Neuronal stem cell (in vitro differentiated cells): ENCODE results near the gene CXADR.
A peak's percentile ranks its signal among the peaks of the same experiment; 100 is the strongest.

Experiments used
- DNase-seq: peaks from one replicate; pipeline ENCODE4 v3.0.0-alpha.2; 2013; ENCODE audit warnings: low spot score
- H2AFZ ChIP-seq: one replicate; pipeline ENCODE4 v1.6.1; 2013; ENCODE audit warnings: mild to moderate bottlenecking, low read length, inconsistent platforms
- H2AK5ac ChIP-seq: 2 replicates; pipeline ENCODE4 v1.6.1; 2013; ENCODE audit warnings: low read depth, mild to moderate bottlenecking, inconsistent platforms, low read length, moderate library complexity, mixed read lengths
- H2BK120ac ChIP-seq: 2 replicates; pipeline ENCODE4 v1.6.1; 2013; ENCODE audit warnings: low read depth, mild to moderate bottlenecking, inconsistent platforms, low read length, moderate library complexity, mixed read lengths
- H2BK12ac ChIP-seq: one replicate; pipeline ENCODE4 v1.6.1; 2013; ENCODE audit warnings: low read length, inconsistent platforms
- H2BK15ac ChIP-seq: 2 replicates; pipeline ENCODE4 v1.6.1; 2013; ENCODE audit warnings: mild to moderate bottlenecking, low read length, inconsistent platforms, mixed read lengths
- H2BK5ac ChIP-seq: one replicate; pipeline ENCODE4 v1.6.1; 2013; ENCODE audit warnings: inconsistent platforms, mild to moderate bottlenecking, low read length, moderate library complexity
- H3K14ac ChIP-seq: one replicate; pipeline ENCODE4 v1.6.1; 2013; ENCODE audit warnings: low read length, inconsistent platforms
- H3K18ac ChIP-seq: 2 replicates; pipeline ENCODE4 v1.6.1; 2013; ENCODE audit warnings: low read length, inconsistent platforms
- H3K23ac ChIP-seq: 2 replicates; pipeline ENCODE4 v1.6.1; 2013; ENCODE audit warnings: low read depth, mild to moderate bottlenecking, mixed read lengths, low read length, inconsistent platforms; ENCODE audit not compliant: poor library complexity
- H3K27ac ChIP-seq: replicated peaks from 3 replicates; pipeline ENCODE4 v1.5.1; 2013; ENCODE audit warnings: low read length, inconsistent platforms
- H3K27me3 ChIP-seq, 3 experiments: 2 replicates each; pipeline ENCODE4 v1.6.1; 2013; ENCODE audit warnings: low read length in 3 of 3, mild to moderate bottlenecking in 2 of 3, inconsistent platforms in 1 of 3, low read depth in 1 of 3, mixed read lengths in 1 of 3, moderate library complexity in 1 of 3; ENCODE audit not compliant: control insufficient read depth in 3 of 3, insufficient read depth in 3 of 3
- H3K36me3 ChIP-seq, 2 donors: replicated peaks in 1 of 2; 2 replicates each; pipeline ENCODE4 v1.6.1; 2013; ENCODE audit warnings: low read length in 2 of 2; ENCODE audit not compliant: control insufficient read depth in 2 of 2, insufficient read depth in 2 of 2
- H3K4ac ChIP-seq: 2 replicates; pipeline ENCODE4 v1.6.1; 2013; ENCODE audit warnings: inconsistent platforms, mild to moderate bottlenecking, low read length, moderate library complexity
- H3K4me1 ChIP-seq, 2 donors: 1 replicate in 1 of 2; 2 replicates in 1 of 2; pipeline ENCODE4 v1.6.1; 2013; ENCODE audit warnings: low read length in 2 of 2, low read depth in 1 of 2; ENCODE audit not compliant: control insufficient read depth in 2 of 2, insufficient read depth in 1 of 2
- H3K4me2 ChIP-seq: one replicate; pipeline ENCODE4 v1.6.1; 2013; ENCODE audit warnings: mild to moderate bottlenecking, low read length, inconsistent platforms; ENCODE audit not compliant: insufficient read depth, poor library complexity, severe bottlenecking
- H3K4me3 ChIP-seq, 2 donors: 2 replicates each; pipeline ENCODE4 v1.5.1; 2013; ENCODE audit warnings: low read length in 2 of 2, mild to moderate bottlenecking in 2 of 2, inconsistent platforms in 1 of 2, moderate library complexity in 1 of 2
- H3K79me1 ChIP-seq: one replicate; pipeline ENCODE4 v1.6.1; 2013; ENCODE audit warnings: low read depth, mild to moderate bottlenecking, inconsistent platforms, low read length, moderate library complexity
- H3K9ac ChIP-seq: one replicate; pipeline ENCODE4 v1.6.1; 2013; ENCODE audit warnings: mild to moderate bottlenecking, low read depth, low read length, inconsistent platforms; ENCODE audit not compliant: poor library complexity
- H3K9me3 ChIP-seq, 2 donors: replicated peaks in 1 of 2; 2 replicates each; pipeline versions ENCODE3 to v1.6.1; 2013; ENCODE audit warnings: low read length in 2 of 2, mild to moderate bottlenecking in 2 of 2, inconsistent platforms in 1 of 2, low read depth in 1 of 2, mixed read lengths in 1 of 2, moderate library complexity in 1 of 2; ENCODE audit not compliant: control insufficient read depth in 2 of 2, insufficient read depth in 1 of 2
- H4K8ac ChIP-seq: one replicate; pipeline ENCODE4 v1.6.1; 2013; ENCODE audit warnings: low read depth, mild to moderate bottlenecking, inconsistent platforms, low read length, moderate library complexity
- H4K91ac ChIP-seq: one replicate; pipeline ENCODE4 v1.6.1; 2013; ENCODE audit warnings: low read length, low read depth, mild to moderate bottlenecking, inconsistent platforms; ENCODE audit not compliant: poor library complexity
- WGBS, 2 donors: extraction: QIAGEN DNeasy Blood & Tissue Kit; methylation state at CpG; one replicate each; pipeline ENCODE4 v1.1.7; 2013; ENCODE audit warnings: missing lambda C conversion rate in 2 of 2, mixed read lengths in 1 of 2; ENCODE audit not compliant: insufficient read length in 2 of 2, insufficient replicate concordance in 1 of 2; ENCODE audit errors: extremely low coverage in 2 of 2; 5-methylcytosine and 5-hydroxymethylcytosine counted together

CXADR gene

GRCh38 chr21:17532292-17532691 lies 19.4 kb downstream of the CXADR start:
- H3K23ac ChIP-seq: no peak overlapping the region
- no peak overlapping the region for H2BK120ac ChIP-seq
- no peak overlapping the region for H2BK15ac ChIP-seq
- no peak overlapping the region for H3K14ac ChIP-seq
- H4K91ac ChIP-seq: no peak overlapping the region
- H3K4ac ChIP-seq: no peak overlapping the region
- H2AFZ ChIP-seq: no peak overlapping the region
- no peak overlapping the region for H3K4me2 ChIP-seq
- no peak overlapping the region for H4K8ac ChIP-seq
- no peak overlapping the region for H2BK12ac ChIP-seq
- peaks cover 1 to 26% of the 10 kb centered on the region in 2 donors for H3K36me3 ChIP-seq
- H3K27me3 ChIP-seq: no peaks in the 10 kb centered on the region
- DNase-seq: no peak
- no peak overlapping the region for H3K9ac ChIP-seq
- no peak overlapping the region for H3K27ac ChIP-seq
- no CpG with 5 or more reads among the region's 3 CpGs for WGBS, 2 donors
- peaks cover 4% of the 10 kb centered on the region for H3K79me1 ChIP-seq
- H3K9me3 ChIP-seq: peaks cover 0 to 30% of the 10 kb centered on the region in 2 donors
- no peak overlapping the region for H3K4me3 ChIP-seq
- no peak overlapping the region for H3K18ac ChIP-seq
- no peaks in the 10 kb centered on the region for H3K4me1 ChIP-seq
- H2BK5ac ChIP-seq: no peak overlapping the region
- no peak overlapping the region for H2AK5ac ChIP-seq

DNA sequence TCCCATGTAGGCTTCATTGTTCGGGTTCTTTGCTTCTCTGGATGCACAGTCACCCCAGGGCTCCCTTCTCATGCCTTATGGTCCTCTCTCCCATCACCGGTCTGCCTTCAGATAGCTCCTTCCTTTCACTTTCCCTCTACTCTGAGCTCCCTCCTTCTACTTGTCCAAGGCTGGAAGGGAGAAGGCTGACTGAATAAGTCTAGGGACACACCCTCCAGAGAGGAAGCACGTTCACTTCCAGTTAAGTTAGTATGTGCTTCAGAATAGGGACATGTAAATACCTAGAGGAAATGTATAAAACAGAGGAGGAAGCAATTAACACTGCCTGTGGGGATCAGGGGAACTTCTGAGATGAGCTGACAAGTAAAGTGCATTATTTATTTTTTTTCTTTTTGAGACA lies 23.5 kb downstream of the CXADR start:
- no peak overlapping the region for H3K9ac ChIP-seq
- no peak overlapping the region for H3K4me2 ChIP-seq
- no peak overlapping the region for H3K23ac ChIP-seq
- no peak overlapping the region for H3K14ac ChIP-seq
- H3K79me1 ChIP-seq: peaks cover 8% of the 10 kb centered on the region
- no peak overlapping the region for H2AFZ ChIP-seq
- no peak overlapping the region for H4K91ac ChIP-seq
- H2BK12ac ChIP-seq: no peak overlapping the region
- H4K8ac ChIP-seq: no peak overlapping the region
- no peak overlapping the region for H3K4ac ChIP-seq
- no peak overlapping the region for H2BK120ac ChIP-seq
- peaks cover 10 to 30% of the 10 kb centered on the region in 2 donors for H3K36me3 ChIP-seq
- H3K4me3 ChIP-seq: no peak overlapping the region
- H3K9me3 ChIP-seq: peaks cover 9 to 42% of the 10 kb centered on the region in 2 donors
- H3K18ac ChIP-seq: peak overlapping the region; percentile 13
- no peak overlapping the region for H2AK5ac ChIP-seq
- H2BK15ac ChIP-seq: no peak overlapping the region
- H3K4me1 ChIP-seq: no peaks in the 10 kb centered on the region
- no CpG with 5 or more reads among the region's 3 CpGs for WGBS, 2 donors
- DNase-seq: no peak
- no peaks in the 10 kb centered on the region for H3K27me3 ChIP-seq
- H3K27ac ChIP-seq: no peak overlapping the region
- no peak overlapping the region for H2BK5ac ChIP-seq

DNA sequence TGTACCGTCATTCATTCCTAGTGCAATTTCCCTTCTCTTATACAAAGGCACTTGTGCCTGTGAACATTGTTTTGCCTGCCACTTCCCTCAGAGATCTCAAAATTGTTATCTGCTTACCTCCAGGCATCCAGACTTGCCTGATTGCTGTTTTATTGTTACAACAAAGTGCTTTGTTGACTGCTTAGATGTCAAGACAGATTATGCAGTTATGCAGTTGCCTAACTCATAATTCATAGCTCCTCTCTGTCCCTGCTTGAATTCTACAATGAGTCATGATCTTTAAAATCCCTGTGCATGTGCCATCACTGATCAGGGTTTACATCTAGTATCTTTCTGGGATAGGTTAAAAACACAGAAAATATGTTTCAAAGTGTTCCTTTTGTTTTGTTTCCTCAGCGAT lies 24.5 kb downstream of the CXADR start:
- H3K36me3 ChIP-seq: peaks cover 10 to 30% of the 10 kb centered on the region in 2 donors

GRCh38 chr21:17538576-17538975 lies 25.7 kb downstream of the CXADR start:
- no peak overlapping the region for H3K4me2 ChIP-seq
- no peak overlapping the region for H3K4me3 ChIP-seq
- no peak overlapping the region for H3K23ac ChIP-seq
- WGBS, 2 donors: no CpG with 5 or more reads among the region's 2 CpGs
- H3K18ac ChIP-seq: no peak overlapping the region
- H4K91ac ChIP-seq: no peak overlapping the region
- H2BK5ac ChIP-seq: no peak overlapping the region
- H3K79me1 ChIP-seq: peaks cover 8% of the 10 kb centered on the region
- no peak overlapping the region for H2AK5ac ChIP-seq
- H3K36me3 ChIP-seq: peaks cover 10 to 30% of the 10 kb centered on the region in 2 donors
- H3K9me3 ChIP-seq: peaks cover 9 to 37% of the 10 kb centered on the region in 2 donors
- H3K4ac ChIP-seq: no peak overlapping the region
- no peaks in the 10 kb centered on the region for H3K27me3 ChIP-seq
- H3K9ac ChIP-seq: no peak overlapping the region
- H2BK12ac ChIP-seq: no peak overlapping the region
- H4K8ac ChIP-seq: no peak overlapping the region
- H2BK15ac ChIP-seq: no peak overlapping the region
- no peak overlapping the region for H2AFZ ChIP-seq
- no peak overlapping the region for H2BK120ac ChIP-seq
- H3K27ac ChIP-seq: no peak overlapping the region
- peaks cover 0 to 2% of the 10 kb centered on the region in 2 donors for H3K4me1 ChIP-seq
- DNase-seq: no peak
- no peak overlapping the region for H3K14ac ChIP-seq

More for the DNA sequence above, 24.5 kb downstream of the CXADR start:
- Histone ChIP-seq H3K4me3 (no peak overlapping the region), H2AK5ac (no peak overlapping the region), H3K9ac (no peak overlapping the region), H3K79me1 (peaks cover 8% of the 10 kb centered on the region), H3K4ac (no peak overlapping the region), H2AFZ (no peak overlapping the region), H2BK12ac (no peak overlapping the region), H3K27ac (no peak overlapping the region), H3K4me2 (no peak overlapping the region), H3K9me3 (peaks cover 9 to 42% of the 10 kb centered on the region in 2 donors), H3K23ac (no peak overlapping the region), H2BK15ac (no peak overlapping the region), H4K91ac (no peak overlapping the region), H3K18ac (no peak overlapping the region), H4K8ac (no peak overlapping the region), H2BK5ac (no peak overlapping the region), H3K27me3 (no peaks in the 10 kb centered on the region), H3K4me1 (no peaks in the 10 kb centered on the region), H2BK120ac (no peak overlapping the region), H3K14ac (no peak overlapping the region)
- no CpG with 5 or more reads among the region's 2 CpGs for WGBS, 2 donors
- DNase-seq: no peak
